Gastroesophageal sphincter (tissue), 4 donors: ENCODE data around the gene TIMM13. TPM values are rescaled to one million over a fixed set of nuclear protein-coding genes. Genes with fewer than 3 reads are reported as not detected.
A peak's percentile ranks its signal among the peaks of the same experiment; 100 is the strongest.

Experiments
- ATAC-seq: fragments of 150-250 bp; one replicate; pipeline ENCODE4 v1.9.1; 2016; ENCODE audit warnings: mild to moderate bottlenecking, moderate library complexity
- H3K27ac ChIP-seq, 4 donors: fragments of 200-600 bp; sonication (generic) in 3 of 4; 1 replicate in 3 of 4; 2 replicates in 1 of 4; pipeline ENCODE4 v1.5.1; 2016 to 2019
- H3K27me3 ChIP-seq: fragments of 200-600 bp; sonication (generic); one replicate; pipeline ENCODE4 v1.5.1; 2019
- H3K36me3 ChIP-seq, 2 donors: fragments of 200-600 bp; sonication (generic); one replicate each; pipeline ENCODE4 v1.5.1; 2019; ENCODE audit warnings: control low read depth in 1 of 2
- H3K4me1 ChIP-seq, 3 donors: fragments of 200-600 bp; sonication (generic); 1 replicate in 2 of 3; 2 replicates in 1 of 3; pipeline ENCODE4 v1.5.1; 2016 to 2019; ENCODE audit warnings: control low read depth in 2 of 3
- H3K4me3 ChIP-seq, 2 donors: fragments of 200-600 bp; sonication (generic); one replicate each; pipeline ENCODE4 v1.5.1; 2019; ENCODE audit warnings: mild to moderate bottlenecking in 1 of 2, moderate library complexity in 1 of 2
- H3K9me3 ChIP-seq, 3 donors: fragments of 200-600 bp; sonication (generic); one replicate each; pipeline ENCODE4 v1.5.1; 2017 to 2019; ENCODE audit warnings: control low read depth in 2 of 3
- EP300 ChIP-seq: sonication (generic); formaldehyde crosslinking; IDR thresholded peaks from one replicate; pipeline ENCODE4 v1.6.1; 2017; ENCODE audit warnings: antibody characterized with exemption, mild to moderate bottlenecking
- POLR2A ChIP-seq, 2 donors: fragments of 450-650 bp; IDR thresholded peaks; one replicate each; pipeline ENCODE4 v1.6.1; 2017; ENCODE audit warnings: antibody characterized with exemption in 2 of 2, mild to moderate bottlenecking in 2 of 2, moderate library complexity in 1 of 2
- POLR2AphosphoS5 ChIP-seq: sonication (generic); formaldehyde crosslinking; IDR thresholded peaks from one replicate; pipeline ENCODE4 v1.6.1; 2017; ENCODE audit warnings: antibody characterized with exemption
- WGBS, 2 donors: methylation state at CpG; one replicate each; pipeline ENCODE4 v1.1.5; 2018; ENCODE audit warnings: low coverage in 1 of 2; 5-methylcytosine and 5-hydroxymethylcytosine counted together
- total RNA-seq, 4 donors: library from RNA; depleted of rRNA; stranded (reverse); fragments of >200 nt; gene quantifications; one replicate each; pipeline ENCODE4 v1.1.0, GENCODE V29; 2016
- TF ChIP-seq, protein P1 (sequence below), 4 experiments: fragments of 200-600 bp in 2 of 4; fragments of 450-650 bp in 2 of 4; sonication (generic) in 1 of 4; IDR thresholded peaks; one replicate each; pipeline ENCODE4 v1.5.1; 2017 to 2019; ENCODE audit warnings: antibody characterized with exemption in 4 of 4, mild to moderate bottlenecking in 2 of 4, moderate library complexity in 2 of 4

The TIMM13 gene
- total RNA-seq, 4 donors from 2014 or later, result 22.9 to 32.2 (median 27.3) TPM

- TF ChIP-seq POLR2AphosphoS5 (no peak), EP300 (no peak), POLR2A (IDR thresholded peaks at IDR 0.05) (no peak)
- TF ChIP-seq, protein P1, sequence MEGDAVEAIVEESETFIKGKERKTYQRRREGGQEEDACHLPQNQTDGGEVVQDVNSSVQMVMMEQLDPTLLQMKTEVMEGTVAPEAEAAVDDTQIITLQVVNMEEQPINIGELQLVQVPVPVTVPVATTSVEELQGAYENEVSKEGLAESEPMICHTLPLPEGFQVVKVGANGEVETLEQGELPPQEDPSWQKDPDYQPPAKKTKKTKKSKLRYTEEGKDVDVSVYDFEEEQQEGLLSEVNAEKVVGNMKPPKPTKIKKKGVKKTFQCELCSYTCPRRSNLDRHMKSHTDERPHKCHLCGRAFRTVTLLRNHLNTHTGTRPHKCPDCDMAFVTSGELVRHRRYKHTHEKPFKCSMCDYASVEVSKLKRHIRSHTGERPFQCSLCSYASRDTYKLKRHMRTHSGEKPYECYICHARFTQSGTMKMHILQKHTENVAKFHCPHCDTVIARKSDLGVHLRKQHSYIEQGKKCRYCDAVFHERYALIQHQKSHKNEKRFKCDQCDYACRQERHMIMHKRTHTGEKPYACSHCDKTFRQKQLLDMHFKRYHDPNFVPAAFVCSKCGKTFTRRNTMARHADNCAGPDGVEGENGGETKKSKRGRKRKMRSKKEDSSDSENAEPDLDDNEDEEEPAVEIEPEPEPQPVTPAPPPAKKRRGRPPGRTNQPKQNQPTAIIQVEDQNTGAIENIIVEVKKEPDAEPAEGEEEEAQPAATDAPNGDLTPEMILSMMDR (IDR thresholded peaks at IDR 0.05), result peak in 3 of 4 experiments; percentile 71 to 82 (median 73)
- 0 to 5% methylated on average over 7 to 9 of the region's 10 CpGs for WGBS, 2 donors
- H3K36me3 ChIP-seq, result no peaks in the 10 kb centered on the region
- H3K9me3 ChIP-seq, result no peaks in the 10 kb centered on the region
- no peak for ATAC-seq
- H3K27ac ChIP-seq, result no peak overlapping the region
- no peak overlapping the region for H3K4me3 ChIP-seq
- H3K4me1 ChIP-seq, result peaks cover 0 to 5% (median 0%) of the 10 kb centered on the region in 3 donors
- H3K27me3 ChIP-seq, result peaks cover 40% of the 10 kb centered on the region
Observed at GRCh38 chr19:2391118-2391725, 36.2 kb downstream of the TIMM13 start.

DNA sequence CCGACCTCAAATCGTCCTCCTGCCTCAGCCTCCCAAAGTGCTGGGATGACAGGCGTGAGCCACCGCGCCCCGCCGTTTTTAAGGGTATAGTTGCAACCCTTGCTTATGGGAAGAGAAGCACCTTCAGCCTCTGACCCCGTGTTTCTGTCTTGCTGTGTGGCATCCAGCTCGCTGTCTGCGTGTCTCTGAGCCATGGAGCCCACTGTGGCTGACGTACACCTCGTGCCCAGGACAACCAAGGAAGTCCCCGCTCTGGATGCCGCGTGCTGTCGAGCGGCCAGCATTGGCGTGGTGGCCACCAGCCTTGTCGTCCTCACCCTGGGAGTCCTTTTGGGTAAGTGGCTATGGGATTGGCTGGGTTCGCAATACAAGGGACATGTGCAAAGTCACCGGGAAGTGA lies 37.8 kb downstream of the TIMM13 start:
- Histone ChIP-seq H3K4me3 (no peak overlapping the region), H3K4me1 (peaks cover 0 to 12% (median 2%) of the 10 kb centered on the region in 3 donors), H3K27me3 (peaks cover 38% of the 10 kb centered on the region), H3K27ac (no peak overlapping the region), H3K36me3 (no peaks in the 10 kb centered on the region), H3K9me3 (no peaks in the 10 kb centered on the region)
- WGBS, 2 donors, result 91 to 100% methylated on average over 4 to 10 of the region's 21 CpGs
- ATAC-seq, result no peak
- TF ChIP-seq POLR2AphosphoS5 (no peak), EP300 (no peak), POLR2A (IDR thresholded peaks at IDR 0.05) (no peak)
- TF ChIP-seq, protein P1 (IDR thresholded peaks at IDR 0.05), result no peak

DNA sequence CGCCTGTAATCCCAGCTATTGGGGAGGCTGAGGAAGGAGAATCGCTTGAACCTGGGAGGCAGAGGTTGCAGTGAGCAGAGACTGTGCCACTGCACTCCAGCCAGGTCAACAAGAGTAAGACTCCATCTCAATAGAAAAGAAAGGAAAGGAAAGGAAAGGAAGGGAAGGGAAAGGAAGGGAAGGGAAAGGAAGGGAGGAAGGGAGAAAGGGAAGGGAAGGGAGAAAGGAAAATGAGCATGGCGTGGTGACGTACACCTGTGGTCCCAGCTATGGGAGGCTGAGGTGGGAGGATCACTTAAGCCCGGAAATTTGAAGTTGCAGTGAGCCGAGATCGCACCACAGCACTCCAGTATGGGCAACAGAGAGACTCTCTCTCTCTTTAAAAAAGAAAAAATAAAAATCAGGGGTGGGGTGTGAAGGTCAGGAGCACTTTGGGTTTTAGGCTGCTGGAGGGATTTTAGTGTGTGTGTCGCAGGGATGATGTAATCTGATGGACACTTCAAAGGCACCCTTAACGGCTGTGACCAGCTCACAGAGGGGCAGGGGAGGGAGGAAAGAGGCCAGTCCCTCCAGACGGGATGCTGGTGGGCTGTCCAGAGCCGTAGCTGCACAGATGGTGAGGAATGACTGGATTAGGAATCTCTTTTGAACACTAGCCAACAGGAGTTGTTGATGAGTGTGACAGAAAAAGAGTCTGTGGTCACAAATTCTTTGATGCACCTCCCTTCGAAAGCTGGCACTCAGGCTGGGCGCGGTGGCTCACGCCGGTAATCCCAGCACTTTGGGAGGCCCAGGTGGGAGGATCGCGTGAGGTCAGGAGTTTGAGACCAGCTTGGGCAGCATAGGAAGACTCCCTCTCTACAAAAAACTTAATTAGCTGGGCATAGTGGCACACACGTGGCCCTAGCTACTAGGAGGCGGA lies 39.8 kb downstream of the TIMM13 start:
- Histone ChIP-seq H3K9me3 (no peaks in the 10 kb centered on the region), H3K27ac (no peak overlapping the region), H3K27me3 (peaks cover 50% of the 10 kb centered on the region), H3K36me3 (no peaks in the 10 kb centered on the region), H3K4me1 (peaks cover 0 to 20% (median 2%) of the 10 kb centered on the region in 3 donors), H3K4me3 (no peak overlapping the region)
- no peak for ATAC-seq
- TF ChIP-seq, protein P1 (IDR thresholded peaks at IDR 0.05), result no peak
- TF ChIP-seq EP300 (no peak), POLR2AphosphoS5 (no peak), POLR2A (IDR thresholded peaks at IDR 0.05) (no peak)
- 70 to 75% methylated on average over 8 to 16 of the region's 20 CpGs for WGBS, 2 donors

GRCh38 chr19:2385053-2385721 lies 42.2 kb downstream of the TIMM13 start:
- H3K9me3 ChIP-seq, result peaks cover 0 to 9% (median 0%) of the 10 kb centered on the region in 3 donors
- ATAC-seq, result no peak
- 39 to 80% methylated on average over 1 to 8 of the region's 37 CpGs for WGBS, 2 donors
- H3K4me3 ChIP-seq, result no peak overlapping the region
- no peaks in the 10 kb centered on the region for H3K36me3 ChIP-seq
- peaks cover 74% of the 10 kb centered on the region for H3K27me3 ChIP-seq
- TF ChIP-seq, protein P1 (IDR thresholded peaks at IDR 0.05), result no peak
- TF ChIP-seq POLR2AphosphoS5 (no peak), EP300 (no peak)
- H3K27ac ChIP-seq, result no peak overlapping the region
- H3K4me1 ChIP-seq, result peaks cover 0 to 15% (median 2%) of the 10 kb centered on the region in 3 donors
